ENCODE data around the gene C10orf90.

C10orf90 gene

GRCh38 chr10:126637501-126637900, 33.0 kb downstream of the C10orf90 start:
- Histone ChIP-seq H3F3A (ENCODE audit: insufficient read depth) (no peaks in the 10 kb centered on the region), H2AFZ (ENCODE audit: low read depth, low read length, severe bottlenecking) (no peak overlapping the region), H3K27me3 (ENCODE audit: low read length) (no peaks in the 10 kb centered on the region), H3K4me3 (ENCODE audit: insufficient read depth, low read length, poor library complexity, severe bottlenecking) (no peak overlapping the region), H3K79me2 (ENCODE audit: insufficient read depth, low read length) (no peaks in the 10 kb centered on the region), H3K9me2 (replicated peaks; ENCODE audit: insufficient read depth, low read length) (no peaks in the 10 kb centered on the region), H3K27ac (ENCODE audit: low read depth, low read length) (no peak overlapping the region), H4K20me1 (ENCODE audit: low read depth, low read length) (no peaks in the 10 kb centered on the region), H3K9ac (ENCODE audit: low read length) (no peak overlapping the region), H3K9me3 (ENCODE audit: insufficient read depth, low read length) (no peaks in the 10 kb centered on the region), H3K4me2 (ENCODE audit: low read depth, low read length, poor library complexity, severe bottlenecking) (no peak overlapping the region), H3K36me3 (ENCODE audit: low read length) (no peaks in the 10 kb centered on the region)
- no peak for TF ChIP-seq CTCF (IDR thresholded peaks at IDR 0.05; ENCODE audit: insufficient read depth, low read length, poor library complexity, severe bottlenecking)
- TF ChIP-seq EZH2phosphoT487 (conservative IDR thresholded peaks at IDR 0.05; ENCODE audit: low read length), result no peak

GRCh38 chr10:126634911-126635310, 35.6 kb downstream of the C10orf90 start:
- Histone ChIP-seq H3K36me3 (ENCODE audit: low read length) (no peaks in the 10 kb centered on the region), H3F3A (ENCODE audit: insufficient read depth) (no peaks in the 10 kb centered on the region), H3K9me2 (replicated peaks; ENCODE audit: insufficient read depth, low read length) (no peaks in the 10 kb centered on the region), H4K20me1 (ENCODE audit: low read depth, low read length) (no peaks in the 10 kb centered on the region), H2AFZ (ENCODE audit: low read depth, low read length, severe bottlenecking) (no peak overlapping the region), H3K4me3 (ENCODE audit: insufficient read depth, low read length, poor library complexity, severe bottlenecking) (no peak overlapping the region), H3K4me2 (ENCODE audit: low read depth, low read length, poor library complexity, severe bottlenecking) (no peak overlapping the region), H3K79me2 (ENCODE audit: insufficient read depth, low read length) (no peaks in the 10 kb centered on the region), H3K27me3 (ENCODE audit: low read length) (no peaks in the 10 kb centered on the region), H3K9ac (ENCODE audit: low read length) (no peak overlapping the region), H3K9me3 (ENCODE audit: insufficient read depth, low read length) (no peaks in the 10 kb centered on the region), H3K27ac (ENCODE audit: low read depth, low read length) (no peak overlapping the region)
- no peak for TF ChIP-seq CTCF (IDR thresholded peaks at IDR 0.05; ENCODE audit: insufficient read depth, low read length, poor library complexity, severe bottlenecking)
- TF ChIP-seq EZH2phosphoT487 (conservative IDR thresholded peaks at IDR 0.05; ENCODE audit: low read length), result no peak

- no peaks in the 10 kb centered on the region for H3K9me3 ChIP-seq (ENCODE audit: insufficient read depth, low read length)
- no peaks in the 10 kb centered on the region for H3F3A ChIP-seq (ENCODE audit: insufficient read depth)
- H3K9ac ChIP-seq (ENCODE audit: low read length), result no peak overlapping the region
- no peak overlapping the region for H3K4me3 ChIP-seq (ENCODE audit: insufficient read depth, low read length, poor library complexity, severe bottlenecking)
- H3K4me2 ChIP-seq (ENCODE audit: low read depth, low read length, poor library complexity, severe bottlenecking), result no peak overlapping the region
- H3K79me2 ChIP-seq (ENCODE audit: insufficient read depth, low read length), result no peaks in the 10 kb centered on the region
- no peaks in the 10 kb centered on the region for H4K20me1 ChIP-seq (ENCODE audit: low read depth, low read length)
- H3K9me2 ChIP-seq (replicated peaks; ENCODE audit: insufficient read depth, low read length), result no peaks in the 10 kb centered on the region
- TF ChIP-seq EZH2phosphoT487 (conservative IDR thresholded peaks at IDR 0.05; ENCODE audit: low read length) (no peak), CTCF (IDR thresholded peaks at IDR 0.05; ENCODE audit: insufficient read depth, low read length, poor library complexity, severe bottlenecking) (no peak)
- H2AFZ ChIP-seq (ENCODE audit: low read depth, low read length, severe bottlenecking), result no peak overlapping the region
- no peak overlapping the region for H3K27ac ChIP-seq (ENCODE audit: low read depth, low read length)
- no peaks in the 10 kb centered on the region for H3K27me3 ChIP-seq (ENCODE audit: low read length)
- no peaks in the 10 kb centered on the region for H3K36me3 ChIP-seq (ENCODE audit: low read length)
Observed at GRCh38 chr10:126634347-126634746, 36.1 kb downstream of the C10orf90 start.

Data from SU-DHL-6 (cell line).